Right atrium auricular region (tissue), 2 donors: ENCODE data around the gene CLNK. TPM values are rescaled to one million over a fixed set of nuclear protein-coding genes. Genes with fewer than 3 reads are reported as not detected.

Experiments
- DNase-seq: peaks from one replicate; pipeline ENCODE4 v3.0.0-alpha.2; 2019; ENCODE audit warnings: low spot score
- H3K27ac ChIP-seq, 2 donors: fragments of 200-600 bp; sonication (generic); 1 replicate in 1 of 2; 2 replicates in 1 of 2; pipeline ENCODE4 v1.5.1; 2016 to 2019
- H3K27me3 ChIP-seq, 2 donors: fragments of 200-600 bp; sonication (generic); one replicate each; pipeline versions ENCODE4 v1.5.1 to v1.6.0; 2017 to 2019
- H3K36me3 ChIP-seq: fragments of 200-600 bp; sonication (generic); one replicate; pipeline ENCODE4 v1.5.1; 2016
- H3K4me1 ChIP-seq, 2 donors: fragments of 200-600 bp; sonication (generic); one replicate each; pipeline versions ENCODE4 v1.5.1 to v1.6.0; 2017 to 2019
- H3K4me3 ChIP-seq, 2 donors: fragments of 200-600 bp; sonication (generic); 1 replicate in 1 of 2; 2 replicates in 1 of 2; pipeline ENCODE4 v1.5.1; 2017 to 2019; ENCODE audit warnings: mild to moderate bottlenecking in 1 of 2, moderate library complexity in 1 of 2
- H3K9me3 ChIP-seq, 2 donors: fragments of 200-600 bp; sonication (generic); one replicate each; pipeline ENCODE4 v1.5.1; 2019
- total RNA-seq, 2 donors: library from RNA; depleted of rRNA; stranded (reverse); fragments of >200 nt; gene quantifications; one replicate each; pipeline ENCODE4 v1.1.0, GENCODE V29; 2016
- TF ChIP-seq, protein P1 (sequence below), 2 donors: fragments of 200-600 bp; sonication (generic); IDR thresholded peaks; one replicate each; pipeline ENCODE4 v1.5.1; 2019; ENCODE audit warnings: antibody characterized with exemption in 2 of 2

Gene CLNK
- total RNA-seq, 2 donors from 2014 or later: not detected

DNA sequence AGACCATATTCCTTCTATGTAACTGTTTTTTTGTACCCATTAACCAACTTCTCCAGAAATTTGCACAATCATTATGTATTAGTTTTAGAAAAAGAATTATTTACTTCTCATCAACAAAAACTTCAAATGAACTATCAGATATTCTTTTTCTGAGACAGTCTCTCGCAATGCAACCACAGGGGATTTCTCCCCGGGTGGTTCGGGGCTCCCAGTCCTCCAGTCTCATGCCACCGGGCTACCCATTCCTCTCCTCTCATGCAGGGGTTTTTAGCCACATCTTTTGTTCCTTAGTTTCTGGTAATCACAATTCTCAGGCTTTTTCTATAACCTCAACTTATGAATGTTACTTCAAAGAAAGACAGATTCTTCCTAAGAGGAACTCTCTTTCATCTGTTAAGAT, 46.6 kb upstream of the CLNK start:
- Histone ChIP-seq H3K27ac (no peak overlapping the region), H3K9me3 (no peaks in the 10 kb centered on the region), H3K27me3 (no peaks in the 10 kb centered on the region), H3K4me1 (no peaks in the 10 kb centered on the region), H3K4me3 (no peak overlapping the region), H3K36me3 (no peaks in the 10 kb centered on the region)
- no peak for DNase-seq
- TF ChIP-seq, protein P1, sequence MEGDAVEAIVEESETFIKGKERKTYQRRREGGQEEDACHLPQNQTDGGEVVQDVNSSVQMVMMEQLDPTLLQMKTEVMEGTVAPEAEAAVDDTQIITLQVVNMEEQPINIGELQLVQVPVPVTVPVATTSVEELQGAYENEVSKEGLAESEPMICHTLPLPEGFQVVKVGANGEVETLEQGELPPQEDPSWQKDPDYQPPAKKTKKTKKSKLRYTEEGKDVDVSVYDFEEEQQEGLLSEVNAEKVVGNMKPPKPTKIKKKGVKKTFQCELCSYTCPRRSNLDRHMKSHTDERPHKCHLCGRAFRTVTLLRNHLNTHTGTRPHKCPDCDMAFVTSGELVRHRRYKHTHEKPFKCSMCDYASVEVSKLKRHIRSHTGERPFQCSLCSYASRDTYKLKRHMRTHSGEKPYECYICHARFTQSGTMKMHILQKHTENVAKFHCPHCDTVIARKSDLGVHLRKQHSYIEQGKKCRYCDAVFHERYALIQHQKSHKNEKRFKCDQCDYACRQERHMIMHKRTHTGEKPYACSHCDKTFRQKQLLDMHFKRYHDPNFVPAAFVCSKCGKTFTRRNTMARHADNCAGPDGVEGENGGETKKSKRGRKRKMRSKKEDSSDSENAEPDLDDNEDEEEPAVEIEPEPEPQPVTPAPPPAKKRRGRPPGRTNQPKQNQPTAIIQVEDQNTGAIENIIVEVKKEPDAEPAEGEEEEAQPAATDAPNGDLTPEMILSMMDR (IDR thresholded peaks at IDR 0.05): no peak

DNA sequence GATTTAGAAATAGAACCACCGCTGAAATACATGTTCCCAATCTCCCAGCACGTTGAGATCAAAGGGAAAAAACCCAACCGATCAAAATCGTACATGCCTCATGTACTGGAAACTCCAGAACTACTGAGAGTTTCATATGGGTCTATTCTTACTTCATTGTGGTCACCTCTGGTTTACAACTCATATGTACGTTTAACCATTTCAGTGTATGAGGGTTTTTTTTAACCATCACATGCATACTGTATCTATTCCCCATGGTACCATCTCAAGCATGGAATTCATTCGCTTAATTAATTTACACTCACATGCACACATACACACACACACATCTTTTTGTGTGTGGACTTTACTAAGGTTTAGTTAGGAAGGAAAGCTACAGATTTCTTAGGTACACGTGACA, 46.0 kb upstream of the CLNK start:
- Histone ChIP-seq H3K9me3 (no peaks in the 10 kb centered on the region), H3K4me1 (no peaks in the 10 kb centered on the region), H3K27ac (no peak overlapping the region), H3K36me3 (no peaks in the 10 kb centered on the region), H3K27me3 (no peaks in the 10 kb centered on the region), H3K4me3 (no peak overlapping the region)
- DNase-seq: no peak
- TF ChIP-seq, protein P1 (IDR thresholded peaks at IDR 0.05): no peak

DNA sequence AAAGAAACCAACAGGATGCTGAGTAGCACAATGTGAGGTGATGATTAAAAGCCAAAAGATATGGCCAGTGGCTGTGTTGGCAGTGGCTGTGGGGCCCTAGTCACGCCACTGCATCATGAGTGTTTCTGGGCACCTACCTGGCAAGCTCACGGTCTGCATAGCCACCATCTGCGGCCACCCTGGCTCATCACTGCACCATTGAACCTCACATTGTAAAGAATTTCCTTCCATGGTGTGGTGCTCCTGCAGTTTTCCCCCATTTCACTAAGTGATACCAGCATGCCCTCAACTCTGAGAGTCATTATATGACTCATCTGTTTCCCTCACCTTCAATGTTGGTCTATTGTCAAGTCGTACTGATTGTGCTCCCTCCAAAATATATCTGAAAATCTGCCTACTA, 45.5 kb upstream of the CLNK start:
- no peaks in the 10 kb centered on the region for H3K4me1 ChIP-seq
- H3K27ac ChIP-seq: no peak overlapping the region
- H3K36me3 ChIP-seq: no peaks in the 10 kb centered on the region
- H3K4me3 ChIP-seq: no peak overlapping the region
- no peaks in the 10 kb centered on the region for H3K9me3 ChIP-seq
- no peaks in the 10 kb centered on the region for H3K27me3 ChIP-seq
- DNase-seq: no peak
- TF ChIP-seq, protein P1 (IDR thresholded peaks at IDR 0.05): no peak

DNA sequence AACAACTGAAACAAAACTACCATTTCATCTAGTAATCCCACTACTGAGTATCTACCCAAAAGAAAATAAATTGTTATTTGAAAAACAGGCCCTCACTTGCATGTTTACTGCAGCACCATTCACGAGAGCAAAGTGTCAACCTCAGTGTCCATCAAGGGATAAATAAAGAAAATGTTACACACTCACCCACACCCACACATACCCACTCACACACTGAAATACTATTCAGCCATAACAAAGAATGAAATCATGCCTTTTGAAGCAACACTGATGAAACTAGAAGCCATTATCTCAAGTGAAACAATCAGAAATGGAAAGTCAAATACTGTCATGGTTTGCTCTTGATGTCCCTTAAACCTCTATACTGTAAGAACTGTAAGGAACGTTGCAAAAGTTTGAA, 44.8 kb upstream of the CLNK start:
- TF ChIP-seq, protein P1 (IDR thresholded peaks at IDR 0.05): no peak
- Histone ChIP-seq H3K27me3 (no peaks in the 10 kb centered on the region), H3K9me3 (no peaks in the 10 kb centered on the region), H3K4me1 (no peaks in the 10 kb centered on the region), H3K4me3 (no peak overlapping the region), H3K36me3 (no peaks in the 10 kb centered on the region), H3K27ac (no peak overlapping the region)
- DNase-seq: no peak

DNA sequence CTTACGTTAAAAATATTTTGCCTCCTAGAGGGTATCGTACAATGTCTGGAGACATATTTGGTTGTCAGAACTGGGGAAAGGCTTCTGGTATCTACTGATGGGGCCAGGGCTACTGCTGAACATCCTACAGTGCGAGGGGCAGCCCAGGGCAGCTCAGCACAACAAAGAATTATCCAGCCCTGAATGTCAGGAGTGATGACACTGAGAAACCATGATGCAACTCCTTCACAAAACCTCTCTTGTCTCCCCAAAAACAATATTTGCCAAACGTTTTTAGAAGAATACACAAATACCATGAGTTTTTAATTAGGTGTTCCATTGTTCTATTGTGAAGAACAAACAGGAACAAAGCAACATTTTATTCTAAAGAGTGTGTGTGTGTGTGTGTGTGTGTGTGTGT, 43.4 kb upstream of the CLNK start:
- no peaks in the 10 kb centered on the region for H3K4me1 ChIP-seq
- H3K36me3 ChIP-seq: no peaks in the 10 kb centered on the region
- H3K27me3 ChIP-seq: no peaks in the 10 kb centered on the region
- H3K4me3 ChIP-seq: no peak overlapping the region
- DNase-seq: no peak
- TF ChIP-seq, protein P1 (IDR thresholded peaks at IDR 0.05): no peak
- no peak overlapping the region for H3K27ac ChIP-seq
- H3K9me3 ChIP-seq: no peaks in the 10 kb centered on the region

DNA sequence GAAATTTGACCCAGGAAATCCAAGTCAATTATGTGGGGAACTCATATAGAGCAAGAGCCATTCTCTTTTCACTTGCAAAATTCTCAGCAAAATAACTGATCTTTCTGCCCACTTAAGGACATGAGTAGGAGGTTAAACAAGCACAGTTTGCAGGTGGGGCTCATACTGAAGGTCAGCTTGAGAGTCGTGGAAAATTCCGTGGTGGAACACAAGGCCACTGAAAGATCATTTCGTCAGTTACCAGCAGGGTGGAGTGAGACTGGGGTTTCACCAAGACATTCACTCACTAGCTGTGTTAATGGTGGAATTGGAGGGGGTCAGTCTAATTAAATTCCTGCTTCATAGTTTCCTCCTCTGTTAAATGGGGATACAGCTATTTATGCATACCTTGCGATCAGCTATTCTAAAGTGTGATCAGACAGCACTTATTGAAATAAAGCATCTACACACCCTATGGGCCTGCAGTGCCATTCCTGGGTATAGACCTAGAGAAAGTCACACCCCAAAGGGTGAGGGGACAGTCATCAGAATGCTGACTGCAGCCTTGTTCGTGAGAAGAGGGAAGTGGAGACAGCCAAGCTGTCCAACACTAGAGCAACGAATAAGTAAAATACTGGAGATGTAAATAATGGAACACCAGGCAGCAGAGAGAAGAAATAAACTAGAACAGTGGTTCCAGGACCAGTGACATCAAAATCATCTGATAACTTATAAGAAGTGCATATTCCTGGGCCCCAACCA, 42.7 kb upstream of the CLNK start:
- DNase-seq: no peak
- TF ChIP-seq, protein P1 (IDR thresholded peaks at IDR 0.05): no peak
- Histone ChIP-seq H3K9me3 (no peaks in the 10 kb centered on the region), H3K27ac (no peak overlapping the region), H3K27me3 (no peaks in the 10 kb centered on the region), H3K36me3 (no peaks in the 10 kb centered on the region), H3K4me3 (no peak overlapping the region), H3K4me1 (no peaks in the 10 kb centered on the region)
